Activated naive CD8-positive, alpha-beta T cell treated with anti-CD3 and anti-CD28 coated beads for 36 hours (primary cell): Measurements from ENCODE around the gene SRPK2. TPM values are rescaled to one million over a fixed set of nuclear protein-coding genes. Genes with fewer than 3 reads are reported as not detected.

ENCODE experiments used
- DNase-seq: peaks from one replicate; pipeline ENCODE4 v3.0.0; 2021
- H3K27ac Mint-ChIP-seq: one replicate; pipeline ENCODE4 v1.8.0; 2022; ENCODE audit warnings: mild to moderate bottlenecking, moderate library complexity, mixed read lengths
- H3K27me3 Mint-ChIP-seq: one replicate; pipeline ENCODE4 v1.8.0; 2022; ENCODE audit warnings: mild to moderate bottlenecking, mixed read lengths
- H3K36me3 Mint-ChIP-seq: one replicate; pipeline ENCODE4 v1.8.0; 2021; ENCODE audit warnings: mild to moderate bottlenecking, mixed read lengths
- H3K4me1 Mint-ChIP-seq: one replicate; pipeline ENCODE4 v1.8.0; 2021; ENCODE audit warnings: mixed read lengths
- H3K4me3 Mint-ChIP-seq: one replicate; pipeline ENCODE4 v1.8.0; 2022; ENCODE audit warnings: mild to moderate bottlenecking, moderate library complexity, mixed read lengths
- H3K9me3 Mint-ChIP-seq: one replicate; pipeline ENCODE4 v1.8.0; 2022; ENCODE audit warnings: mixed read lengths
- total RNA-seq, 2 experiments: library from RNA; stranded (reverse); gene quantifications; one replicate each; pipeline ENCODE4 v1.2.3, GENCODE V29; 2021

Gene SRPK2
- total RNA-seq, 2 experiments from 2014 or later, result 38.2 to 38.8 TPM

DNA sequence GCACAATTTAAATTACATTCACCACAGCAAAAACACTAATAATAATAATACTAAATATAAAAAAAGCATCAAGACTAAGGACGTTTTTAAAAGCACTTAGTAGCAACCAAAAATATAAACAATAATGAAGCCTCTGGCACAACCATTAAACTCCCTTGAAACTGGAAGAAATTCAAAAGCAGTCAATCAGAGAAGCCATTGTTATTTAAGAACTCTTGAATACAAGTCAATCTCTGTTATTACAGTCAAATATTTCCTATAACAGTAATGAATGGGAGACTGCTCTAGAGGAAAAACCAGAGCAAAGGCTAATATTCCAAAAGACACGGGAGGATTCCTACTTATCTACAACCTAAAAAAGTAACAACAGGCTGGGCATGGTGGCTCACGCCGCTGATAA, 210.5 kb downstream of the SRPK2 start:
- no peak for DNase-seq
- H3K36me3 Mint-ChIP-seq, result peaks cover 17% of the 10 kb centered on the region
- H3K27ac Mint-ChIP-seq, result no peak overlapping the region
- no peak overlapping the region for H3K4me3 Mint-ChIP-seq
- no peaks in the 10 kb centered on the region for H3K27me3 Mint-ChIP-seq
- H3K9me3 Mint-ChIP-seq, result peaks cover 2% of the 10 kb centered on the region
- peaks cover 12% of the 10 kb centered on the region for H3K4me1 Mint-ChIP-seq

DNA sequence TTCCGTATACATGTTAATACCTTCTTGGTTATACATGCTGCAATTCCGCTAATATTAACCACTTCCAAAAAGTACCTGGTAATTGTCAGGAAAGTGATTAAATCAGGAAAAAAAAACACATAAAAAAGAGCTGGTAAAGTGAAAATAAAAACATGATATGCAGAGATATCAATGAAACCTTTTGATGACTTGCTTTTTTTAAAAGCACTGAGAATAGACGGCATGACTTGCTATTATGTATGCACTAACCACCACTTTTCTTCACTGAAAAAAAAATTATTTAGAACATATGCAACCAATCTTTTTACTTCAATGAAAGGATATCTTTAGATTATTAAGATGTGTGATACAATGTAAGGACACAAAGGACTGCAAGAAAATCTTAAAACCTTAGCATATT, 211.7 kb downstream of the SRPK2 start:
- H3K4me3 Mint-ChIP-seq, result no peak overlapping the region
- peaks cover 2% of the 10 kb centered on the region for H3K9me3 Mint-ChIP-seq
- H3K4me1 Mint-ChIP-seq, result peaks cover 15% of the 10 kb centered on the region

DNA sequence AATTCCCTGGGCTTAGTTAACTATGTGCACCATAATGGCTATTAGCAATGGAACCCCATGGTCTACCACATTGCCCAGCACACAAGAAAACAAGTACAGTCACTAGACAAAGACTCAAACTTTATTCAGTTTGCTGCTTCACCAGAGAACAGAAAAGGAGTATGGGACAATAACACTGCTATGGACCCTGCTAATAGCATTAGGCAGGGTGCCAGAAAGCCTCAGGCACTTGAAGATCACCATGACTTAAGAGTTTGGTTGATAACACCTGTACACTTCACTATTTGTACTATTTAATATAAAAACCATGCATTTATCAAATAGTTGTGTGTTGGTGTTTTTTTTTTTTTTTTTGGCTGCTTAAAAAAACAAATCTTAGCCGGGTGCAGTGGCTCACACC, 215.1 kb downstream of the SRPK2 start:
- Mint-ChIP-seq H3K4me1 (peaks cover 16% of the 10 kb centered on the region), H3K36me3 (peaks cover 1% of the 10 kb centered on the region), H3K4me3 (no peak overlapping the region), H3K27me3 (no peaks in the 10 kb centered on the region), H3K9me3 (no peaks in the 10 kb centered on the region), H3K27ac (no peak overlapping the region)
- DNase-seq, result no peak

More for the DNA sequence above, 211.7 kb downstream of the SRPK2 start:
- H3K36me3 Mint-ChIP-seq, result peaks cover 17% of the 10 kb centered on the region
- DNase-seq, result no peak
- H3K27me3 Mint-ChIP-seq, result no peaks in the 10 kb centered on the region
- no peak overlapping the region for H3K27ac Mint-ChIP-seq

DNA sequence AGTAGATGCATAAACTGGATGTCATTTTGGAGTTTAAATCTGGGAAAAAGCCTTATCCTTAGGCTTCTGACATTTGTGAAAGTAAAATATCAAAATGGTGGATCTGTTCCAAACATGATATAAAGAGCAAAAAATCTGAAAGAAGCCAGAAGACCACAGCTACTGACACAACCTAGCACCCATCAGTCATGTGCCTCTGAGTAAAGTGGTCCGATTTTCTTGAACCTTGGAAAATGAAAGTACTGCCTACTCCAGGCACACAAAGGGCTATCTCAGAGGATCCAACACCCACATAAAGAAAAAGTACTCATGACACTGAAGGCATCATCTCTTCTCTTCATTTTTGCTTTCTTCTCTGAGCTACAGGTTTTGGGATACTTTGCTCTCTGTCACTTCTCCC, 224.0 kb downstream of the SRPK2 start:
- Mint-ChIP-seq H3K4me1 (peaks cover 3% of the 10 kb centered on the region), H3K27me3 (no peaks in the 10 kb centered on the region), H3K36me3 (peaks cover 28% of the 10 kb centered on the region), H3K9me3 (no peaks in the 10 kb centered on the region), H3K4me3 (no peak overlapping the region), H3K27ac (no peak overlapping the region)
- no peak for DNase-seq

DNA sequence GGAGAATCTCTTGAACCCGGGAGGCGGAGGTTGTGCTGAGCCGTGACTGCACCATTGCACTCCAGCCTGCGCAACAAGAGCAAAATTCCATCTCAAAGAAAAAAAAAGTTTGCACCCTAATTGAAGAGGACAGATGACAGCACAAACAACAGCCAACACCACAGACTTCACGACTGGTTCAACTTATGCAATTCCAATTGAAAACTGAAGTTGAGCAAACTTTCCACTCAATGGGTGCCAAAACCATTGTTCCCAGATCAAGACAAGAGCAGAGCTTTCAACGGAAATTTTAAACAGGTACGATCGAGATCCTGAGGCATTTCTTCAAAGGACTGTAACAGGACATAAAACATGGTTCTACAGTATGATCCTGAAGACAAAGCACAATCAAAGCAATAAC, 225.0 kb downstream of the SRPK2 start:
- no peak overlapping the region for H3K4me3 Mint-ChIP-seq
- H3K36me3 Mint-ChIP-seq, result peaks cover 28% of the 10 kb centered on the region
- H3K9me3 Mint-ChIP-seq, result no peaks in the 10 kb centered on the region
- no peak for DNase-seq
- no peaks in the 10 kb centered on the region for H3K27me3 Mint-ChIP-seq
- H3K27ac Mint-ChIP-seq, result no peak overlapping the region
- peaks cover 3% of the 10 kb centered on the region for H3K4me1 Mint-ChIP-seq

DNA sequence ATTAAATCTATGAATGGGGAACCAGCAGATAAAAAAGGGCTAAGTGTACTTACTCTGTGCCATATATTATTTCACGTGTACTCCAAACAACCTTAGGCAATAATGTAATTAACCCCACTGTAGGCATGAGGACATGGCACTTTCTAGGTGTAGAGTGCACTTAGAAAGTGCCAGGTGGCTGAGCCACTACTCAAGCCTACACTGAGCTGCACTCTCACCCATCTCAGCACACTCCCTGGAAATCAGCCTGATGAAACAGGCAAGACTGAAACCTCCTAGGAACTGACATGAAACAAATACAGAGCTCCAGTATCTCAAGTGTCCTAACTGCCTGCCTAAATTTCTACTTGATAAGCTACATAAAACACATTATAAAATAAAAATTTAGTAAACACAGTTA, 227.4 kb downstream of the SRPK2 start:
- H3K36me3 Mint-ChIP-seq, result peaks cover 18% of the 10 kb centered on the region
- no peaks in the 10 kb centered on the region for H3K27me3 Mint-ChIP-seq
- no peak for DNase-seq
- H3K27ac Mint-ChIP-seq, result no peak overlapping the region
- no peaks in the 10 kb centered on the region for H3K9me3 Mint-ChIP-seq
- no peak overlapping the region for H3K4me3 Mint-ChIP-seq
- peaks cover 11% of the 10 kb centered on the region for H3K4me1 Mint-ChIP-seq

DNA sequence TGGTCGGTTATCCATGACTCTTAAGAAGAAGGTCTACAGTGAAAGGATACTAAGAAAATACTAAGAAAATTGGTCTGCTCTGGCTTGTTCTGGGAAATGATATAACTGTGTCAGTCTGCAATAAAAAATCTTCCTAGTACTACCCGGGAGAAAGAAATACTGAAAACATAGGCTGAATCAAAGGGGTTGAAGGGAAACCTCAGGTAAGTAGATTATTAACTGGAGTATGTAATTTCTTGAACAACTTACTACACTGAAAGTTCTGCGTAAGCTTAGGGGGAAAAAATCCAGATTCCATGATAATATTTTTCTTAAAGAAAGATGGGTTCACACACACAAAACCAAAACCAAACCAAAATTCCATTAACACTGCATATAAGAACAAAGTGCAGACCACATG, 231.4 kb downstream of the SRPK2 start:
- Mint-ChIP-seq H3K36me3 (peaks cover 4% of the 10 kb centered on the region), H3K27me3 (no peaks in the 10 kb centered on the region), H3K27ac (peak overlapping the region; percentile 7), H3K4me3 (no peak overlapping the region), H3K4me1 (peaks cover 22% of the 10 kb centered on the region), H3K9me3 (no peaks in the 10 kb centered on the region)
- no peak for DNase-seq

DNA sequence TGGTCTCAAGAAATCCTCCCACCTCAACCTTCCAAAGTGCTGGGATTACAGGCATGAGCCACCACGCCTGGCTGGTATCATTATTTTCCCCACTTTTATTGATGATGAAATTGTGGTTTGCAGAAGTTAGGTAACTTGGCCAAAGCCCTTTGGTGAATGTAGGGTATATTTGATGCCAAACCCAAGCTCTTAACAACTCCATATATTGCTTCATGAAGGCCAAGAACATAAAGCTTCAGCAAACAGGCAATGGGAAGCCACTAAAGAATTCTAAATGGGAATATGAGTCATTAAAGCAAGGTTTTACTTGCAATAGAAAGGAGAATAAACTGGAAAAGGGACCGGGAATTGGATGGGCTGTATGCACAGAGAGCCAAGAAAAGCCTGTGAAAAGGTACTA, 232.0 kb downstream of the SRPK2 start:
- no peak for DNase-seq
- H3K27ac Mint-ChIP-seq, result peak overlapping the region; percentile 7
- no peak overlapping the region for H3K4me3 Mint-ChIP-seq
- no peaks in the 10 kb centered on the region for H3K27me3 Mint-ChIP-seq
- peaks cover 22% of the 10 kb centered on the region for H3K4me1 Mint-ChIP-seq
- H3K36me3 Mint-ChIP-seq, result peaks cover 4% of the 10 kb centered on the region
- no peaks in the 10 kb centered on the region for H3K9me3 Mint-ChIP-seq

DNA sequence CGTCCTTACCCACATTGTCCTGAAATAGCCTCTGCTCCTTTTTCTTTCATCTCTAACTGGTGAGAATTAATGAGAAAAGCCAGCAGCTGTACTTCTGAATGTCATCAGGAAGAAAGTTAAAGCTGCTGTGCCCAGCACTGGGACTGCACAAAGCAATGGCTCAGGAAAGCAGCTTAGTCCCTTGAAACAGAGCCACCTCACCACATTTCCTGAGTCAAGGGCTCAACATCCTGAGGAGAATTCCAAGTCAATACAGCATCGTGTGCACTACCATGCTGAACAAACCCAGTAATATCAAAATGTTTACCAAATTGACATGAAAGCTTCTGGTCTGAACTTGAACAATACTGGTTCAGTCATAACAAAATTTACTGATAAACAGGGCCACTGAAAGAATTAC, 234.6 kb downstream of the SRPK2 start:
- Mint-ChIP-seq H3K4me1 (peaks cover 22% of the 10 kb centered on the region), H3K27me3 (no peaks in the 10 kb centered on the region), H3K4me3 (no peak overlapping the region), H3K9me3 (no peaks in the 10 kb centered on the region), H3K36me3 (peaks cover 4% of the 10 kb centered on the region), H3K27ac (no peak overlapping the region)
- DNase-seq, result no peak

DNA sequence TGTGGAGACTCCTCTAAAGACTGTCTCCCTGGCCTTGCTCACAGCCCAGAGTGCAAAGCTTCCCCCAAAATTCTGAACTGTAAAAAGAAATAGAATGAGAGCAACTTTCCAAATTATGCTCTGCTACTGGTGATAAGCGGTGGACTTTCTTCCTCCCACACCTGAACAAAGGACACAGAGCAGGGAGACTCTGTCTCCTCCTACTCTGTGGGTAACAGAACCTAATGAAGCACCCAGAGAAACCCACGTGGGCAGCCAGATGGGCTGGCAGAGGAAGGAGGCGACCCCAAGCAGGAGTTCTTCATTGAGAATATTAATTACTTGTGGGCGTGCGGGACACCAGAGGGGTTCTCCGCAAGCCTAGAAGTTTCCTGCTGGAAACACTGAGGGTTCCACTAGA, 235.2 kb downstream of the SRPK2 start:
- Mint-ChIP-seq H3K27me3 (no peaks in the 10 kb centered on the region), H3K9me3 (no peaks in the 10 kb centered on the region), H3K27ac (peak overlapping the region; percentile 71), H3K4me3 (no peak overlapping the region), H3K36me3 (peaks cover 4% of the 10 kb centered on the region), H3K4me1 (peaks cover 22% of the 10 kb centered on the region)
- peak; percentile 4 for DNase-seq

DNA sequence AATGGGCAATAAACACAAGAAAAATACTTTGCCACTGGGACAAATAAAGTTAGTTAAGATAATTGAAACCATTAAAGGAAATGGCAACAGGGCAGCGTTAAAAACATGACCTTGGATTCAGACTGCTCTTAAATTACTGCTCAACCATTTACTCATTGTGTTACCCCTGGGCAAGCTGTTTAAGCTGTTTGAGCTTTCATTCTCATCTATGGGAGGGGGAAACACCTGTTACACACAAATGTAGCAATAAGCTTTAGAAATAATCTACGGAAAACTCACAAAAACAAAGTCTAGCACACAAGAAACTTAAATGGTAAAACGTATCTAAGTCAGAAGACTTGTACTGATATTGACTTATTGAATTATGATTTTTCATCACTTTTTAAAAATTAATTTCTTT, 237.6 kb downstream of the SRPK2 start:
- no peaks in the 10 kb centered on the region for H3K9me3 Mint-ChIP-seq
- H3K27ac Mint-ChIP-seq, result no peak overlapping the region
- no peak overlapping the region for H3K4me3 Mint-ChIP-seq
- H3K4me1 Mint-ChIP-seq, result peaks cover 16% of the 10 kb centered on the region
- no peaks in the 10 kb centered on the region for H3K27me3 Mint-ChIP-seq
- peaks cover 4% of the 10 kb centered on the region for H3K36me3 Mint-ChIP-seq
- no peak for DNase-seq

DNA sequence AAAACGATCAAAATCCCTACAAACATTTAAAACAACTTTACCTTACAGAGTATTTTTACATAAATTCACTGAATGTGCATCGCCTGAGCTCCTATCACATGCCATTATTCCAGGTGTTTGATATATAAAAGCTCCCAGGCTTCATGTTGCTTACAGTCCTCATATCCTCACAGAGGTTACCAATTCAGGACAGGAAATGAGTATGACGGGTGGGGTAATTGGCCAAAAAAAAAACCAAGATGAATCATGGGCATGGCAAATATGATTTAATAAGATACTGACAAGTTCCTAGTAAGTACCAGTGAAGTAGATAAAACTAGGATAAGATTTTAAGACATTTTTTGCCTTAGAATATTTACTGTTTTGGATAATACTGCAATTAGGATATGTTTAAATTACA, 238.9 kb downstream of the SRPK2 start:
- no peaks in the 10 kb centered on the region for H3K9me3 Mint-ChIP-seq
- H3K27ac Mint-ChIP-seq, result no peak overlapping the region
- peaks cover 7% of the 10 kb centered on the region for H3K36me3 Mint-ChIP-seq
- H3K4me3 Mint-ChIP-seq, result no peak overlapping the region
- no peak for DNase-seq
- no peaks in the 10 kb centered on the region for H3K27me3 Mint-ChIP-seq
- peaks cover 16% of the 10 kb centered on the region for H3K4me1 Mint-ChIP-seq

DNA sequence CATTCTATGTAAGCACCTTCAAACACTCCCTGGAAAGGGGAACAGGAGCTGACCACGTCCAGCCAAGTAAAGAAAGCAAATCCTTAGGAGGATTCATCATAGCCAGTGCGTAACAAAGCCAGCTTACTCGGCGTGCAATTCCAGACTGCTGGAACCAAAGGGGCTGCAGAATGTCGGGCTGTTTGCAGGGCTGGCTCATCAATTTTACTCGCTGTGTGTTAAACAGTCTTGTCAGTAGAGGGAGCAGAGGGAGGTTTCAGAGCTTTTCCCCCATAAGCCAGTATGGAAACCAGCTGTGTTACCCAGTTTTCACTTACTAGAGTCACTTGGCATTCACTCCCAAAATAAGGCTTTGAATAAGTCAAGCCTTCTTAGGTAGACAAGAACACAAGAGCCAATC, 247.7 kb downstream of the SRPK2 start:
- no peak overlapping the region for H3K27ac Mint-ChIP-seq
- no peak for DNase-seq
- peaks cover 15% of the 10 kb centered on the region for H3K36me3 Mint-ChIP-seq
- H3K27me3 Mint-ChIP-seq, result no peaks in the 10 kb centered on the region
- no peaks in the 10 kb centered on the region for H3K9me3 Mint-ChIP-seq
- no peak overlapping the region for H3K4me3 Mint-ChIP-seq
- no peaks in the 10 kb centered on the region for H3K4me1 Mint-ChIP-seq

DNA sequence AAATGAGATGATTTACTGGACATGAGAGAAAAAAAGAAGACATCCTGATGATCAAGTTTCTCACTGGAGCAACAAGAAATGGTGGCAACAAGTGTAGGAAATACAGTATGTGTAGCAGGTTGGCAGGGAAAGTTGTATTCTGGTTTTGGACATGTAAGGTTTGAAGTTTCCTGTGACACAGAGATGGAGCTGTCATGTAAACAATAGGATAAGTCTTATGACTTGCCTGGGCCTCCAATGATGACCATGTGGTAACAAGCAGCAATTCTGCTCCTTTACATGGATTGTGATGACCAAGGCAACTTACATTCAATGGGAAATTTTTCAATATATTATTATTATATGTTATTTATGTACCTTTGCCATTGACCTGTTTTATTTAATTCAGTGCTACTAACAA, 249.3 kb downstream of the SRPK2 start:
- DNase-seq, result no peak
- Mint-ChIP-seq H3K4me1 (peaks cover 2% of the 10 kb centered on the region), H3K9me3 (no peaks in the 10 kb centered on the region), H3K36me3 (peaks cover 11% of the 10 kb centered on the region), H3K27me3 (no peaks in the 10 kb centered on the region), H3K4me3 (no peak overlapping the region), H3K27ac (no peak overlapping the region)

DNA sequence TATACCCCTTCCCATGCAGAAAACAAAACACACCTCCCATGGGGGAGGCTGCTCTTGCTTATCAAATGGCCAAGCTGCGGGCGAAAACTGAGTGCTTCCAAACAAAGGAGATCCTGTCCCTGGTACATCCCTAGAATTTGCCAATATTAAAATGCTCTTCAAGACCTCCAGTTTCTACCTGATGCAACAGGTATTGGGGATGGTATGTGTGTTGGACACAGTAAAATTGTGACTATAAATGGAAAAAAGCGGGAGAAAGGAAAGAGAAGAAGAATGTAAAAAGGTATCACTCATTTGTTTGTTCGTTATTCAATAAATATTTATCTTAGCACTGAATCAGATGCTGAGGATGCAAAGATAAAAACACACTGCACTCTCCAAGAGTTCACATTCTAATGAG, 250.8 kb downstream of the SRPK2 start:
- Mint-ChIP-seq H3K4me1 (peaks cover 2% of the 10 kb centered on the region), H3K27me3 (no peaks in the 10 kb centered on the region), H3K36me3 (peaks cover 8% of the 10 kb centered on the region), H3K9me3 (no peaks in the 10 kb centered on the region), H3K27ac (no peak overlapping the region), H3K4me3 (no peak overlapping the region)
- no peak for DNase-seq

DNA sequence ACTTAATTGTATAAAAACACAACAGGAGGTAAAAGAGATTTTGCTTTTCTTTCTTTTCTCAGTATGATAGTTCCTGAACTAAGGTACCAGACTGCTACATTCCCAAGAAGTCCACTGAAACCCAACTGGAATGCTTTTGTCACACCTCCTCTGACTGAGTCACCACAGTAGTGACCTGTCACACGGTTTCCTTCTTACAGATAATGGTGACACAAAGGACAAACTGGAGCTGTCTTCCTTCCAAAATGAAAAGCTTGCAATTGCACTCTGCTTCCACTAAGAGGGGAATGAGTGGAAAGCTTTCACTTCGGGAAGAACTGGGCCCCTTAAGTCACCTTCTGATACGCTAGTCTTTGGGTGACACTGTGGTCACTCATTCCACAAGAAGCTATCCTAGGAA, 252.5 kb downstream of the SRPK2 start:
- Mint-ChIP-seq H3K4me3 (no peak overlapping the region), H3K36me3 (peaks cover 5% of the 10 kb centered on the region), H3K9me3 (no peaks in the 10 kb centered on the region), H3K27me3 (no peaks in the 10 kb centered on the region), H3K4me1 (peaks cover 7% of the 10 kb centered on the region), H3K27ac (no peak overlapping the region)
- no peak for DNase-seq
